Sigmoid colon (tissue), 4 donors: Measurements from ENCODE around the gene PARL.

Experiments used
- EP300 ChIP-seq, 4 donors: sonication (generic); formaldehyde crosslinking; IDR thresholded peaks; one replicate each; pipeline ENCODE4 v1.6.1; 2017; ENCODE audit warnings: antibody characterized with exemption in 4 of 4
- POLR2A ChIP-seq, 2 donors: fragments of 450-650 bp; IDR thresholded peaks; one replicate each; pipeline ENCODE4 v1.6.1; 2016; ENCODE audit warnings: antibody characterized with exemption in 2 of 2, mild to moderate bottlenecking in 2 of 2, moderate library complexity in 2 of 2
- POLR2AphosphoS5 ChIP-seq, 4 donors: sonication (generic); formaldehyde crosslinking; IDR thresholded peaks; one replicate each; pipeline ENCODE4 v1.6.1; 2017; ENCODE audit warnings: antibody characterized with exemption in 4 of 4
- TF ChIP-seq, protein P1 (sequence below), 4 experiments: fragments of 450-650 bp in 3 of 4; fragments of 200-600 bp in 1 of 4; IDR thresholded peaks; one replicate each; pipeline ENCODE4 v1.5.1; 2016 to 2019; ENCODE audit warnings: antibody characterized with exemption in 4 of 4, mild to moderate bottlenecking in 3 of 4, moderate library complexity in 2 of 4

DNA sequence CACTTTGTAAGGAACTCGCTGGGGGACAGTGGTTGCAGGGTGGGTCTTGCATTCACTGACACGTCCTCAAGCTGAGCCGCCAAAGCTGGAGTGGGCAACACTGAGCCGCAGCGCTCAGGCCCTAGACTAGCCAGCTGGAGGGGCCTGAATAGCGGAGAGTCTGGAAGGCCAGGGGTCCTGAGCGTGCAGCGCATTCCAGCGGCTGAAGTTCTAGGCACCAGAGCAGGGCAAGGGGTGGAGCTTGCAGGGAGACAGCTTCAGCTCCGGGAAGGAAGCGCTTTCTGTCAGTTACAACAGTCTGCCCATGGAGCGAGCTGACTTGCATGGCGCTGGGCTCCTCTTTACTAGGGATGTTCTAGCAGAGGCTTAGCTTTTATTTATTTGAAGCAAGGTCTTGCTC, 62.0 kb downstream of the PARL start:
- TF ChIP-seq POLR2A (IDR thresholded peaks at IDR 0.05) (no peak), EP300 (IDR thresholded peaks at IDR 0.05) (no peak), POLR2AphosphoS5 (IDR thresholded peaks at IDR 0.05) (no peak)
- TF ChIP-seq, protein P1, sequence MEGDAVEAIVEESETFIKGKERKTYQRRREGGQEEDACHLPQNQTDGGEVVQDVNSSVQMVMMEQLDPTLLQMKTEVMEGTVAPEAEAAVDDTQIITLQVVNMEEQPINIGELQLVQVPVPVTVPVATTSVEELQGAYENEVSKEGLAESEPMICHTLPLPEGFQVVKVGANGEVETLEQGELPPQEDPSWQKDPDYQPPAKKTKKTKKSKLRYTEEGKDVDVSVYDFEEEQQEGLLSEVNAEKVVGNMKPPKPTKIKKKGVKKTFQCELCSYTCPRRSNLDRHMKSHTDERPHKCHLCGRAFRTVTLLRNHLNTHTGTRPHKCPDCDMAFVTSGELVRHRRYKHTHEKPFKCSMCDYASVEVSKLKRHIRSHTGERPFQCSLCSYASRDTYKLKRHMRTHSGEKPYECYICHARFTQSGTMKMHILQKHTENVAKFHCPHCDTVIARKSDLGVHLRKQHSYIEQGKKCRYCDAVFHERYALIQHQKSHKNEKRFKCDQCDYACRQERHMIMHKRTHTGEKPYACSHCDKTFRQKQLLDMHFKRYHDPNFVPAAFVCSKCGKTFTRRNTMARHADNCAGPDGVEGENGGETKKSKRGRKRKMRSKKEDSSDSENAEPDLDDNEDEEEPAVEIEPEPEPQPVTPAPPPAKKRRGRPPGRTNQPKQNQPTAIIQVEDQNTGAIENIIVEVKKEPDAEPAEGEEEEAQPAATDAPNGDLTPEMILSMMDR (IDR thresholded peaks at IDR 0.05) = no peak
